GM18502 (cell line): ENCODE measurements around the gene UBN2.

ENCODE experiments used
- ATAC-seq: cut with Tn5 transposase; IDR thresholded peaks from one replicate; pipeline ENCODE4 v1.9.1; 2021; ENCODE audit warnings: mild to moderate bottlenecking; ENCODE audit not compliant: unreplicated experiment, poor library complexity

UBN2 gene

GRCh38 chr7:139341058-139341775, 110.2 kb downstream of the UBN2 start, which contains the start of gene FMC1:
TSS of gene FMC1 (plus strand) at chr7:139341337. CDS start at chr7:139341385, 48 bp downstream.
- ATAC-seq, result peak; percentile 60

- no peak for ATAC-seq
Measured at GRCh38 chr7:139341776-139342226, 110.8 kb downstream of the UBN2 start.

- no peak for ATAC-seq
Measured at GRCh38 chr7:139345042-139345441, 114.0 kb downstream of the UBN2 start.

GRCh38 chr7:139351027-139351426, 120.0 kb downstream of the UBN2 start:
- ATAC-seq, result no peak

GRCh38 chr7:139354729-139355128, 123.7 kb downstream of the UBN2 start:
- ATAC-seq, result no peak

- ATAC-seq, result no peak
Measured at GRCh38 chr7:139355320-139355719, 124.3 kb downstream of the UBN2 start.
